ENCODE results near the gene BLTP3B. TPM values are rescaled to one million over a fixed set of nuclear protein-coding genes. Genes with fewer than 3 reads are reported as not detected.
A peak's percentile ranks its signal among the peaks of the same experiment; 100 is the strongest.

Gene BLTP3B
- total RNA-seq, 1 experiment from 2014 or later = 19.1 TPM

- TF ChIP-seq CTCF (IDR thresholded peaks at IDR 0.05; ENCODE audit: unreplicated experiment) = no peak
- Mint-ChIP-seq H3K9me3 (ENCODE audit: low read depth, unreplicated experiment) (no peaks in the 10 kb centered on the region), H3K27me3 (ENCODE audit: unreplicated experiment) (no peaks in the 10 kb centered on the region), H3K4me1 (ENCODE audit: low read depth, unreplicated experiment) (peaks cover under 1% of the 10 kb centered on the region), H3K4me3 (ENCODE audit: low read depth, unreplicated experiment) (no peak overlapping the region), H3K36me3 (ENCODE audit: insufficient read depth, unreplicated experiment) (peaks cover 7% of the 10 kb centered on the region), H3K27ac (ENCODE audit: unreplicated experiment) (no peak overlapping the region)
- CTCF ChIA-PET = no interaction called here
- intact Hi-C loops (cut with micrococcal nuclease; ENCODE audit: unreplicated experiment) = no loop called here
- no TSS peak for BruUV-seq (replicated peaks)
- DNase-seq = no peak
Observed at GRCh38 chr12:100158535-100158934, 15.9 kb upstream of the BLTP3B start.

- DNase-seq = no peak
- intact Hi-C loops (cut with micrococcal nuclease; ENCODE audit: unreplicated experiment) = no loop called here
- CTCF ChIA-PET = no interaction called here
- peaks cover 5% of the 10 kb centered on the region for H3K36me3 Mint-ChIP-seq (ENCODE audit: insufficient read depth, unreplicated experiment)
- H3K27ac Mint-ChIP-seq (ENCODE audit: unreplicated experiment) = no peak overlapping the region
- no peaks in the 10 kb centered on the region for H3K9me3 Mint-ChIP-seq (ENCODE audit: low read depth, unreplicated experiment)
- no peak for TF ChIP-seq CTCF (IDR thresholded peaks at IDR 0.05; ENCODE audit: unreplicated experiment)
- no peak overlapping the region for H3K4me3 Mint-ChIP-seq (ENCODE audit: low read depth, unreplicated experiment)
- no peaks in the 10 kb centered on the region for H3K27me3 Mint-ChIP-seq (ENCODE audit: unreplicated experiment)
- H3K4me1 Mint-ChIP-seq (ENCODE audit: low read depth, unreplicated experiment) = no peaks in the 10 kb centered on the region
- no TSS peak for BruUV-seq (replicated peaks)
Observed at GRCh38 chr12:100157427-100157821, 14.8 kb upstream of the BLTP3B start.

GRCh38 chr12:100156731-100157426 lies 14.2 kb upstream of the BLTP3B start:
- Mint-ChIP-seq H3K4me3 (ENCODE audit: low read depth, unreplicated experiment) (no peak overlapping the region), H3K27ac (ENCODE audit: unreplicated experiment) (no peak overlapping the region), H3K36me3 (ENCODE audit: insufficient read depth, unreplicated experiment) (peaks cover 5% of the 10 kb centered on the region), H3K27me3 (ENCODE audit: unreplicated experiment) (no peaks in the 10 kb centered on the region), H3K9me3 (ENCODE audit: low read depth, unreplicated experiment) (no peaks in the 10 kb centered on the region), H3K4me1 (ENCODE audit: low read depth, unreplicated experiment) (no peaks in the 10 kb centered on the region)
- no TSS peak for BruUV-seq (replicated peaks)
- CTCF ChIA-PET = interaction anchor here (0.5 kb wide), 1 partner anchor 93 kb away, joined by 4 read pairs; no protein-coding TSS in a partner anchor
- DNase-seq = no peak
- TF ChIP-seq CTCF (IDR thresholded peaks at IDR 0.05; ENCODE audit: unreplicated experiment) = no peak
- intact Hi-C loops (cut with micrococcal nuclease; ENCODE audit: unreplicated experiment) = no loop called here

- H3K27me3 Mint-ChIP-seq (ENCODE audit: unreplicated experiment) = no peaks in the 10 kb centered on the region
- no peak overlapping the region for H3K4me3 Mint-ChIP-seq (ENCODE audit: low read depth, unreplicated experiment)
- intact Hi-C loops (cut with micrococcal nuclease; ENCODE audit: unreplicated experiment) = no loop called here
- peak; percentile 85 for TF ChIP-seq CTCF (IDR thresholded peaks at IDR 0.05; ENCODE audit: unreplicated experiment)
- H3K4me1 Mint-ChIP-seq (ENCODE audit: low read depth, unreplicated experiment) = no peaks in the 10 kb centered on the region
- DNase-seq = peak; percentile 82
- H3K36me3 Mint-ChIP-seq (ENCODE audit: insufficient read depth, unreplicated experiment) = peaks cover 5% of the 10 kb centered on the region
- CTCF ChIA-PET = interaction anchor here (0.6 to 1.5 kb wide), 4 partner anchors 9 to 113 kb away, joined by 3 to 7 read pairs (median 4); partner anchors contain the start of gene ACTR6
- H3K9me3 Mint-ChIP-seq (ENCODE audit: low read depth, unreplicated experiment) = no peaks in the 10 kb centered on the region
- no TSS peak for BruUV-seq (replicated peaks)
- no peak overlapping the region for H3K27ac Mint-ChIP-seq (ENCODE audit: unreplicated experiment)
Observed at GRCh38 chr12:100154474-100155247, 12.0 kb upstream of the BLTP3B start.
